Testis (tissue), 3 donors: Measurements from ENCODE around the gene SYNGR3. TPM values are rescaled to one million over a fixed set of nuclear protein-coding genes. Genes with fewer than 3 reads are reported as not detected.

Experiments used
- DNase-seq: peaks from one replicate; pipeline ENCODE4 v3.0.0-alpha.2; 2019
- H3K27ac ChIP-seq, 2 donors: fragments of 200-600 bp; sonication (generic); one replicate each; pipeline ENCODE4 v1.5.1; 2019
- H3K27me3 ChIP-seq: fragments of 200-600 bp; sonication (generic); one replicate; pipeline ENCODE4 v1.5.1; 2019
- H3K36me3 ChIP-seq: fragments of 200-600 bp; sonication (generic); one replicate; pipeline ENCODE4 v1.5.1; 2017; ENCODE audit warnings: low read depth; ENCODE audit errors: missing control alignments
- H3K4me1 ChIP-seq: fragments of 200-600 bp; sonication (generic); one replicate; pipeline ENCODE4 v1.5.1; 2019
- H3K4me3 ChIP-seq, 2 donors: fragments of 200-600 bp; sonication (generic); one replicate each; pipeline ENCODE4 v1.5.1; 2017 to 2019
- H3K9me3 ChIP-seq: fragments of 200-600 bp; sonication (generic); one replicate; pipeline ENCODE4 v1.5.1; 2017
- CTCF ChIP-seq, 3 experiments: fragments of 450-650 bp in 2 of 3; fragments of 200-600 bp in 1 of 3; sonication (generic) in 1 of 3; IDR thresholded peaks; one replicate each; pipeline ENCODE4 v1.5.1; 2016 to 2019; ENCODE audit warnings: antibody characterized with exemption in 3 of 3, mild to moderate bottlenecking in 2 of 3, moderate library complexity in 1 of 3
- POLR2A ChIP-seq: fragments of 450-650 bp; IDR thresholded peaks from one replicate; pipeline ENCODE4 v1.6.1; 2017; ENCODE audit warnings: antibody characterized with exemption, mild to moderate bottlenecking, moderate library complexity
- WGBS, 2 donors: methylation state at CpG; one replicate each; pipeline ENCODE4 v1.1.5; 2018; 5-methylcytosine and 5-hydroxymethylcytosine counted together
- intact Hi-C: fragments of 100-400 bp; cut with DNase I; formaldehyde crosslinking; loops from one replicate; pipeline ENCODE4 v1.15.1; 2023; ENCODE audit warnings: low total_unique reads
- polyA plus RNA-seq: library from polyadenylated mRNA; stranded (reverse); fragments of 350-450 nt; fragmentation: Illumina TruSeq; extraction: RNeasy Lipid Tissue Mini Kit (QIAGEN cat#74804); gene quantifications from one replicate; pipeline ENCODE4 v1.2.3, GENCODE V29; 2014; ENCODE audit warnings: low read depth, low replicate concordance; ENCODE audit not compliant: insufficient read depth
- total RNA-seq, 2 donors: library from RNA; depleted of rRNA; stranded (reverse); fragments of >200 nt; gene quantifications; one replicate each; pipeline ENCODE4 v1.2.3, GENCODE V29; 2016

The SYNGR3 gene
- total and polyA plus RNA-seq, 3 donors from 2014 or later: 10.0 to 33.5 (median 20.9) TPM

- no peaks in the 10 kb centered on the region for H3K36me3 ChIP-seq
- H3K4me1 ChIP-seq: peaks cover 21% of the 10 kb centered on the region
- WGBS, 2 donors: 1 to 2% methylated on average over 10 to 83 of the region's 96 CpGs
- H3K4me3 ChIP-seq: peak overlapping the region in 1 of 2 donors; percentile 34
- intact Hi-C loops: loop anchor here (10.0 kb wide), 1 partner anchor 65 kb away; no protein-coding TSS in a partner anchor
- no peak overlapping the region for H3K27ac ChIP-seq
- no peaks in the 10 kb centered on the region for H3K27me3 ChIP-seq
- TF ChIP-seq POLR2A (no peak), CTCF (IDR thresholded peaks at IDR 0.05) (no peak)
- DNase-seq: no peak
- no peaks in the 10 kb centered on the region for H3K9me3 ChIP-seq
Observed at GRCh38 chr16:2019921-2020831, 30.4 kb downstream of the SYNGR3 start.

GRCh38 chr16:2022723-2023091 lies 32.9 kb downstream of the SYNGR3 start:
- Histone ChIP-seq H3K27ac (no peak overlapping the region), H3K9me3 (no peaks in the 10 kb centered on the region), H3K4me1 (peaks cover 26% of the 10 kb centered on the region), H3K36me3 (no peaks in the 10 kb centered on the region), H3K4me3 (peak overlapping the region in 1 of 2 donors; percentile 37), H3K27me3 (no peaks in the 10 kb centered on the region)
- DNase-seq: peak; percentile 61
- no peak for TF ChIP-seq CTCF (IDR thresholded peaks at IDR 0.05)
- no peak for TF ChIP-seq POLR2A
- 1 to 2% methylated on average over 5 to 14 of the region's 14 CpGs for WGBS, 2 donors
- intact Hi-C loops: loop anchor here (10.0 kb wide), 1 partner anchor 62 kb away; no protein-coding TSS in a partner anchor

- H3K27me3 ChIP-seq: no peaks in the 10 kb centered on the region
- peaks cover 26% of the 10 kb centered on the region for H3K4me1 ChIP-seq
- intact Hi-C loops: loop anchor here (10.0 kb wide), 1 partner anchor 61 kb away; no protein-coding TSS in a partner anchor
- TF ChIP-seq CTCF (IDR thresholded peaks at IDR 0.05) (peak; percentile 95 to 99 (median 97)), POLR2A (no peak)
- no peaks in the 10 kb centered on the region for H3K36me3 ChIP-seq
- peak overlapping the region in 1 of 2 donors; percentile 73 for H3K27ac ChIP-seq
- peak overlapping the region; percentile 7 to 37 for H3K4me3 ChIP-seq
- no peaks in the 10 kb centered on the region for H3K9me3 ChIP-seq
- 17 to 33% methylated on average over 6 to 25 of the region's 53 CpGs for WGBS, 2 donors
- DNase-seq: peak; percentile 95
Observed at GRCh38 chr16:2023092-2024031, 33.6 kb downstream of the SYNGR3 start.

- no peak for DNase-seq
- Histone ChIP-seq H3K36me3 (no peaks in the 10 kb centered on the region), H3K4me1 (peaks cover 26% of the 10 kb centered on the region), H3K27me3 (no peaks in the 10 kb centered on the region), H3K9me3 (no peaks in the 10 kb centered on the region), H3K27ac (peak overlapping the region in 1 of 2 donors; percentile 73), H3K4me3 (no peak overlapping the region)
- intact Hi-C loops: loop anchor here (10.0 kb wide), 1 partner anchor 61 kb away; no protein-coding TSS in a partner anchor
- TF ChIP-seq CTCF (IDR thresholded peaks at IDR 0.05) (no peak), POLR2A (no peak)
- WGBS, 2 donors: 50 to 84% methylated on average over 12 of the region's 12 CpGs
Observed at GRCh38 chr16:2024032-2024420, 34.3 kb downstream of the SYNGR3 start.
